ENCODE data around the gene PLOD3.

DNA sequence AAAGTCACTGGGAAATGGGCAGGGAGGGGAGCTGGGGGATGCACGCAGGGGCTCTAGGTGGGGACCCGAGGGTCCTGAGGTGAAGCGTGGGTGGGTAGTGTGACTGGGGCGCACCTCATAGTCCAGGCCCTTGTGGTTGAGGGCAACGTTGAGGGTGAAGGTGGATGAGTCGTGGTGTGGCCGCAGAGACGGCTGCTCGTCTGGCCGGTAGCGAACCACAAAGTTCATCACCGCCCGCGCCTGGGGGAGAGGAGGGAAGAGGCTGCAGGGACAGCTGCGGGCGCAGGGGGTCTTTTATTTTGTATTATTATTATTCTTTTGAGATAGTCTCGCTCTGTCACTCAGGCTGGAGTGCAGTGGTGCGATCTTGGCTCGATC is 10.7 kb downstream of the PLOD3 start:
- TF ChIP-seq, protein P1, sequence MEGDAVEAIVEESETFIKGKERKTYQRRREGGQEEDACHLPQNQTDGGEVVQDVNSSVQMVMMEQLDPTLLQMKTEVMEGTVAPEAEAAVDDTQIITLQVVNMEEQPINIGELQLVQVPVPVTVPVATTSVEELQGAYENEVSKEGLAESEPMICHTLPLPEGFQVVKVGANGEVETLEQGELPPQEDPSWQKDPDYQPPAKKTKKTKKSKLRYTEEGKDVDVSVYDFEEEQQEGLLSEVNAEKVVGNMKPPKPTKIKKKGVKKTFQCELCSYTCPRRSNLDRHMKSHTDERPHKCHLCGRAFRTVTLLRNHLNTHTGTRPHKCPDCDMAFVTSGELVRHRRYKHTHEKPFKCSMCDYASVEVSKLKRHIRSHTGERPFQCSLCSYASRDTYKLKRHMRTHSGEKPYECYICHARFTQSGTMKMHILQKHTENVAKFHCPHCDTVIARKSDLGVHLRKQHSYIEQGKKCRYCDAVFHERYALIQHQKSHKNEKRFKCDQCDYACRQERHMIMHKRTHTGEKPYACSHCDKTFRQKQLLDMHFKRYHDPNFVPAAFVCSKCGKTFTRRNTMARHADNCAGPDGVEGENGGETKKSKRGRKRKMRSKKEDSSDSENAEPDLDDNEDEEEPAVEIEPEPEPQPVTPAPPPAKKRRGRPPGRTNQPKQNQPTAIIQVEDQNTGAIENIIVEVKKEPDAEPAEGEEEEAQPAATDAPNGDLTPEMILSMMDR (IDR thresholded peaks at IDR 0.05; ENCODE audit: extremely low read depth in 1 of 2, insufficient read depth in 1 of 2, low read depth in 1 of 2, low read length in 2 of 2) = no peak
- TF ChIP-seq EZH2 (IDR thresholded peaks at IDR 0.05; ENCODE audit: borderline replicate concordance, low read depth, low read length, severe bottlenecking) (no peak), POLR2AphosphoS5 (IDR thresholded peaks at IDR 0.05; ENCODE audit: insufficient read depth, low read depth, low read length) (no peak), POLR2A (IDR thresholded peaks at IDR 0.05; ENCODE audit: low read depth, low read length) (no peak), MAX (IDR thresholded peaks at IDR 0.05; ENCODE audit: insufficient read depth, insufficient read length) (no peak), FOS (IDR thresholded peaks at IDR 0.05; ENCODE audit: borderline replicate concordance, insufficient read depth, low read length) (no peak)
